HepG2 (cell line): ENCODE measurements around the gene GGT1. TPM values are rescaled to one million over a fixed set of nuclear protein-coding genes. Genes with fewer than 3 reads are reported as not detected.

Source experiments
- CSRNP1 ChIP-seq: sonication (generic); formaldehyde crosslinking; IDR thresholded peaks from 2 replicates; pipeline ENCODE4 v1.8.1; 2023; ENCODE audit warnings: mild to moderate bottlenecking, missing genetic modification reagents
- FOXO1 ChIP-seq: sonication (generic); formaldehyde crosslinking; IDR thresholded peaks from 2 replicates; pipeline ENCODE4 v1.4.0; 2020; ENCODE audit warnings: missing genetic modification reagents
- HOMEZ ChIP-seq: IDR thresholded peaks from 2 replicates; pipeline ENCODE4 v1.6.1; 2016; ENCODE audit warnings: low read depth
- PAF1 ChIP-seq: IDR thresholded peaks from 2 replicates; pipeline ENCODE4 v1.6.1; 2016; ENCODE audit warnings: missing genetic modification reagents, missing compliant biosample characterization
- SIN3A ChIP-seq: IDR thresholded peaks from 2 replicates; pipeline ENCODE4 v1.6.1; 2011; ENCODE audit warnings: low read depth, mild to moderate bottlenecking, control low read depth, low read length, borderline replicate concordance
- SMAD9 ChIP-seq: sonication (generic); formaldehyde crosslinking; IDR thresholded peaks from 2 replicates; pipeline ENCODE4 v1.5.1; 2020; ENCODE audit warnings: mild to moderate bottlenecking, missing genetic modification reagents
- SNAPC5 ChIP-seq: sonication (generic); formaldehyde crosslinking; IDR thresholded peaks from 2 replicates; pipeline ENCODE4 v1.8.1; 2023; ENCODE audit warnings: mild to moderate bottlenecking, missing genetic modification reagents, borderline replicate concordance
- TCF7 ChIP-seq: sonication (generic); IDR thresholded peaks from 2 replicates; pipeline ENCODE4 v1.6.1; 2016; ENCODE audit warnings: antibody characterized with exemption, low read depth
- TEAD2 ChIP-seq: sonication (generic); formaldehyde crosslinking; IDR thresholded peaks from 2 replicates; pipeline ENCODE4 v1.9.0; 2021; ENCODE audit warnings: missing genetic modification reagents
- TIGD3 ChIP-seq: sonication (generic); formaldehyde crosslinking; IDR thresholded peaks from 2 replicates; pipeline ENCODE4 v1.5.1; 2020; ENCODE audit warnings: mild to moderate bottlenecking, missing genetic modification reagents, borderline replicate concordance
- ZNF225 ChIP-seq: sonication (generic); formaldehyde crosslinking; IDR thresholded peaks from 2 replicates; pipeline ENCODE4 v1.4.0; 2020; ENCODE audit warnings: mild to moderate bottlenecking, missing genetic modification reagents
- ZNF230 ChIP-seq: sonication (generic); formaldehyde crosslinking; IDR thresholded peaks from 2 replicates; pipeline ENCODE4 v1.4.0; 2020; ENCODE audit warnings: mild to moderate bottlenecking, missing genetic modification reagents
- ZNF292 ChIP-seq: sonication (generic); formaldehyde crosslinking; IDR thresholded peaks from 2 replicates; pipeline ENCODE4 v1.8.1; 2022; ENCODE audit warnings: mild to moderate bottlenecking, low read depth, missing genetic modification reagents, borderline replicate concordance
- ZNF318 ChIP-seq: sonication (generic); formaldehyde crosslinking; IDR thresholded peaks from 2 replicates; pipeline ENCODE4 v1.4.0; 2020; ENCODE audit warnings: mild to moderate bottlenecking, missing genetic modification reagents
- ZNF34 ChIP-seq: sonication (generic); formaldehyde crosslinking; IDR thresholded peaks from 2 replicates; pipeline ENCODE4 v1.4.0; 2020; ENCODE audit warnings: mild to moderate bottlenecking, missing genetic modification reagents, borderline replicate concordance
- ZNF678 ChIP-seq: sonication (generic); formaldehyde crosslinking; IDR thresholded peaks from 2 replicates; pipeline ENCODE4 v1.4.0; 2020; ENCODE audit warnings: mild to moderate bottlenecking, missing genetic modification reagents
- polyA plus RNA-seq, 8 experiments: library from polyadenylated mRNA; depleted of rRNA in 3 of 8; stranded (reverse) in 7 of 8; unstranded in 1 of 8; fragments of >200 nt; fragmentation: Illumina TruSeq in 4 of 8; extraction: Trizol in 4 of 8; gene quantifications; 2 replicates each; pipeline versions ENCODE4 v1.2.1 to v1.2.3, GENCODE V29; 2011 to 2016; ENCODE audit warnings: low read depth in 4 of 8, missing spikeins in 1 of 8, mixed read lengths in 1 of 8; ENCODE audit not compliant: insufficient read depth in 1 of 8
- total RNA-seq, 5 experiments: library from RNA; depleted of rRNA; stranded (reverse); fragments of >200 nt; fragmentation: Illumina TruSeq; extraction: Trizol; gene quantifications; 2 replicates each; pipeline ENCODE4 v1.2.3, GENCODE V29; 2016; ENCODE audit warnings: low read depth in 1 of 5

Gene GGT1
- total and polyA plus RNA-seq, 2 of the 13 experiments (the other 11 are each of a cell fraction or from before 2014, with no cell fraction given), result 29.9 to 103 TPM

- no peak for TF ChIP-seq TIGD3 (CRISPR knock-in tag)
- no peak for TF ChIP-seq TEAD2
- no peak for TF ChIP-seq SMAD9 (CRISPR knock-in tag)
- TF ChIP-seq FOXO1 (CRISPR knock-in tag), result peak; percentile 97
- 0 out of 2 replicates have a peak, but pooled peaks have one; percentile 47 for TF ChIP-seq PAF1 (CRISPR knock-in tag)
- TF ChIP-seq ZNF292 (CRISPR knock-in tag), result no peak
- TF ChIP-seq TCF7, result peak; percentile 98
- TF ChIP-seq ZNF678, result no peak
- TF ChIP-seq ZNF34 (CRISPR knock-in tag), result no peak
- TF ChIP-seq ZNF225 (CRISPR knock-in tag), result no peak
- no peak for TF ChIP-seq ZNF230 (CRISPR knock-in tag)
- TF ChIP-seq SNAPC5 (CRISPR knock-in tag), result no peak
- TF ChIP-seq HOMEZ, result peak; percentile 30; the same call in 1 of the 2 replicates
- no peak for TF ChIP-seq ZNF318
- no peak for TF ChIP-seq CSRNP1
- TF ChIP-seq SIN3A, result no peak
Measured at GRCh38 chr22:24578355-24579257, 24.4 kb upstream of the GGT1 start (continued).
